NCI-H2081 (cell line): Measurements from ENCODE around the gene OR51T1.

Experiments
- DNase-seq, 2 experiments: peaks; one replicate each; lab custom pipeline; 2025; lab: John Stamatoyannopoulos, UW

OR51T1 gene

GRCh38 chr11:4926608-4927007, 44.9 kb downstream of the OR51T1 start:
- DNase-seq, result no peak
